B cell (primary cell): ENCODE results near the gene CPLANE2. TPM values are rescaled to one million over a fixed set of nuclear protein-coding genes. Genes with fewer than 3 reads are reported as not detected.

ENCODE experiments used
- ATAC-seq: fragments of 200-7000 bp; cut with Tn5 transposase; one replicate; pipeline ENCODE4 v1.10.0; 2021; ENCODE audit warnings: low read depth, mild to moderate bottlenecking, moderate number of reproducible peaks, moderate library complexity
- CTCF ChIA-PET: fragments of 350-600 bp; sonication (Branson Sonifier 250); formaldehyde crosslinking; loops from one replicate; lab custom pipeline; 2021; ENCODE audit warnings: antibody characterized with exemption, inconsistent platforms; lab: Charles Lee
- POLR2A ChIA-PET: fragments of 350-600 bp; sonication (Branson Sonifier 250); formaldehyde crosslinking; loops from one replicate; lab custom pipeline; 2021; ENCODE audit warnings: antibody characterized with exemption; lab: Charles Lee
- DNase-seq: peaks from one replicate; pipeline ENCODE4 v3.0.0; 2013
- H2AFZ ChIP-seq: 2 replicates; pipeline ENCODE4 v1.6.1; 2012; ENCODE audit warnings: mild to moderate bottlenecking, low read depth, low read length; ENCODE audit not compliant: insufficient read depth, poor library complexity, severe bottlenecking
- H3K27ac ChIP-seq, 2 donors: 1 replicate in 1 of 2; 2 replicates in 1 of 2; pipeline ENCODE4 v1.5.1; 2012 to 2013; ENCODE audit warnings: low read length in 2 of 2, mild to moderate bottlenecking in 2 of 2, moderate library complexity in 1 of 2
- H3K27me3 ChIP-seq, 4 experiments: fragments of 200-600 bp in 1 of 4; sonication (generic) in 1 of 4; replicated peaks in 1 of 4; 1 replicate in 2 of 4; 2 replicates in 2 of 4; pipeline versions ENCODE4 v1.6.1 to v1.7.0; 2013 to 2016; ENCODE audit warnings: low read length in 3 of 4, mild to moderate bottlenecking in 2 of 4, mixed read lengths in 1 of 4, moderate library complexity in 1 of 4; ENCODE audit not compliant: insufficient read depth in 4 of 4, control insufficient read depth in 3 of 4; ENCODE audit errors: control extremely low read depth in 1 of 4
- H3K36me3 ChIP-seq, 2 experiments: replicated peaks in 1 of 2; 1 replicate in 1 of 2; 2 replicates in 1 of 2; pipeline versions ENCODE4 v1.6.1 to v1.7.1; 2013; ENCODE audit warnings: low read length in 1 of 2; ENCODE audit not compliant: insufficient read depth in 2 of 2, control insufficient read depth in 1 of 2; ENCODE audit errors: control extremely low read depth in 1 of 2, extremely low read depth in 1 of 2
- H3K4me1 ChIP-seq, 2 donors: fragments of 200-600 bp in 1 of 2; sonication (generic) in 1 of 2; 1 replicate in 1 of 2; 2 replicates in 1 of 2; pipeline versions ENCODE4 v1.5.1 to v1.6.1; 2013 to 2017; ENCODE audit warnings: low read length in 2 of 2; ENCODE audit not compliant: control insufficient read depth in 2 of 2, insufficient read depth in 2 of 2
- H3K4me2 ChIP-seq: replicated peaks from 2 replicates; pipeline ENCODE3; 2012; ENCODE audit warnings: mild to moderate bottlenecking, low read depth, low read length; ENCODE audit not compliant: poor library complexity, severe bottlenecking
- H3K4me3 ChIP-seq, 5 experiments: fragments of 200-600 bp in 1 of 5; sonication (generic) in 1 of 5; 1 replicate in 3 of 5; 2 replicates in 2 of 5; pipeline versions ENCODE4 v1.5.1 to v1.7.0; 2011 to 2016; ENCODE audit warnings: low read length in 4 of 5, mild to moderate bottlenecking in 4 of 5, low read depth in 2 of 5, control low read depth in 1 of 5, moderate library complexity in 1 of 5; ENCODE audit not compliant: insufficient read depth in 1 of 5; ENCODE audit errors: control extremely low read depth in 1 of 5, extremely low read depth in 1 of 5
- H3K79me2 ChIP-seq: fragments of 200-600 bp; sonication (generic); one replicate; pipeline ENCODE4 v1.6.0; 2016; ENCODE audit warnings: low read length; ENCODE audit not compliant: control insufficient read depth, insufficient read depth
- H3K9ac ChIP-seq: fragments of 200-600 bp; sonication (generic); 2 replicates; pipeline ENCODE4 v1.6.1; 2017; ENCODE audit warnings: mild to moderate bottlenecking, low read length, moderate library complexity
- H3K9me3 ChIP-seq, 3 donors: one replicate each; pipeline versions ENCODE4 v1.6.1 to v1.7.1; 2013; ENCODE audit warnings: low read length in 2 of 3; ENCODE audit not compliant: control insufficient read depth in 2 of 3, insufficient read depth in 1 of 3; ENCODE audit errors: control extremely low read depth in 1 of 3
- H4K20me1 ChIP-seq: 2 replicates; pipeline ENCODE4 v1.6.0; 2012; ENCODE audit warnings: mild to moderate bottlenecking, low read length; ENCODE audit not compliant: insufficient read depth, control insufficient read depth, poor library complexity, severe bottlenecking
- H3K27ac Mint-ChIP-seq: one replicate; pipeline ENCODE4 v1.8.0; 2021; ENCODE audit warnings: mixed read lengths
- H3K27me3 Mint-ChIP-seq: one replicate; pipeline ENCODE4 v1.8.0; 2021; ENCODE audit warnings: mixed read lengths
- H3K4me1 Mint-ChIP-seq: one replicate; pipeline ENCODE4 v1.8.0; 2021; ENCODE audit warnings: mixed read lengths
- H3K4me3 Mint-ChIP-seq: one replicate; pipeline ENCODE4 v1.8.0; 2021; ENCODE audit warnings: mixed read lengths
- H3K9me3 Mint-ChIP-seq: one replicate; pipeline ENCODE4 v1.8.0; 2022; ENCODE audit warnings: mixed read lengths; ENCODE audit not compliant: insufficient read depth
- EZH2 ChIP-seq: IDR thresholded peaks from 2 replicates; pipeline ENCODE4 v1.6.1; 2012; ENCODE audit warnings: borderline replicate concordance, low read depth, mild to moderate bottlenecking, moderate library complexity, low read length; ENCODE audit not compliant: insufficient read depth, poor library complexity, severe bottlenecking
- WGBS: methylation state at CpG from one replicate; pipeline ENCODE4 v1.1.5; 2013; ENCODE audit warnings: missing lambda C conversion rate; ENCODE audit not compliant: insufficient coverage; 5-methylcytosine and 5-hydroxymethylcytosine counted together
- intact Hi-C: fragments of 100-400 bp; cut with micrococcal nuclease; formaldehyde crosslinking; loops from one replicate; pipeline ENCODE4 v1.10.0; 2022
- polyA plus RNA-seq: library from polyadenylated mRNA; depleted of rRNA; stranded (reverse); fragments of >200 nt; gene quantifications from 2 replicates; pipeline ENCODE4 v1.2.3, GENCODE V29; 2012
- total RNA-seq, 2 donors: library from RNA; stranded (reverse); fragments of 120-200 nt in 1 of 2; gene quantifications; 1 replicate in 1 of 2; 2 replicates in 1 of 2; pipeline versions ENCODE4 v1.2.3 to v1.2.4, GENCODE V29; 2013 to 2022
- TF ChIP-seq, protein P1 (sequence below): fragments of 200-600 bp; IDR thresholded peaks from one replicate; pipeline ENCODE4 v1.8.0; 2022; ENCODE audit warnings: antibody characterized with exemption, mild to moderate bottlenecking

CPLANE2 gene
- total and polyA plus RNA-seq, 2 donors (not counting 1 experiment from before 2014, with no cell fraction given), result 5.7 to 11.1 TPM

DNA sequence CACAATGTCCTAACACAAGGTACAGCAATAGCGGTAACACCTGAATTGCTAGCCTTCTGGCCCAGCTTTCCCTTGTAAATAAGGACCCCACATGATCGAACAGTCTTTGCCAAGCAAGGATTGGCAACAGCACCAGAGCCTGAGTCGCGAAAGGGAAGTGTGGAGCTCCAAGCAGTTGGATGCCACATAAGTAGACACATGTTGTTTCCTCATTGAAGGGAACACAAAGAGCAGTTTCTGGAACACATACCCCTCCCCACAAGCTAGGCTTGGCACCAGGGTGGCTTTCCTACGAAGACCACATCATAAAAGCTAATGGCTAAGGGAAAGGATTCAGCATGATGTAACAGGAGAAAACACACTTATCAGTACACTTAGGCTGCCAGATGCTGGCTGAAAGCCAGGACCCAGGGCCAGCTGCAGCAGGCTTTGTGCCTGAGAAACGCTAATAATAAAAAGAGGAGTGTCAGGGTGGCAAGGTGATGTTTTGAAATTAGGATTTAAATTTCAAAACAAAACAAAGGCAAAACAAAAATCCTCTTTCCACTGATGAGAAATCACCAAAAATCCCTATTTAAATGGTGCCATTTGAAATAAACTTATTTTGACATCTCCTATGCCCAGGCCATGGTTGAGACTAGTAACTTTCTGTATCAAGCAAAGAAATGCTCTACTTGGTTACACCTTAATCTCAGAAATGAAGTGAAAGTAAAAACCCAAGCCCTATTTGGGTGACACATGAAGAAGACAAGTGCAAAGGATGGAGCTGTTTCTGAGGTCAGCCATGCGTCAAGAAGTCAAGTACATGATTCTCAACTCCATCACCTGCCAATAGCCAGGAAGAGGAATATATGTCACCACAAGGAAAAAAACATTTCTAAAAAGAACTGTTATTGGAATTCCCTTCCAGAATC lies 11.9 kb upstream of the CPLANE2 start:
- Histone ChIP-seq H3K9me3 (no peaks in the 10 kb centered on the region), H3K9ac (no peak overlapping the region), H2AFZ (no peak overlapping the region), H3K4me1 (peaks cover 14 to 17% of the 10 kb centered on the region in 2 donors), H4K20me1 (no peaks in the 10 kb centered on the region), H3K4me3 (no peak overlapping the region), H3K36me3 (peaks cover 2 to 41% of the 10 kb centered on the region in 2 experiments), H3K79me2 (no peaks in the 10 kb centered on the region), H3K27me3 (no peaks in the 10 kb centered on the region), H3K4me2 (peak overlapping the region; percentile 23), H3K27ac (peak overlapping the region; percentile 37 to 68)
- ATAC-seq (peak; percentile 42), DNase-seq (peak; percentile 52)
- H3K27me3 Mint-ChIP-seq, result no peaks in the 10 kb centered on the region
- H3K4me3 Mint-ChIP-seq, result peak overlapping the region; percentile 52
- 47% methylated on average over 4 of the region's 7 CpGs for WGBS
- CTCF ChIA-PET, result interaction anchor here (1.0 to 2.1 kb wide), 6 partner anchors 7 to 178 kb away, joined by 3 to 9 read pairs (median 6); no protein-coding TSS in a partner anchor
- intact Hi-C loops, result no loop called here
- POLR2A ChIA-PET, result interaction anchor here (0.7 kb wide), 1 partner anchor 413 kb away, joined by 3 read pairs; no protein-coding TSS in a partner anchor
- H3K4me1 Mint-ChIP-seq, result peaks cover 21% of the 10 kb centered on the region
- H3K27ac Mint-ChIP-seq, result peak overlapping the region; percentile 82
- no peaks in the 10 kb centered on the region for H3K9me3 Mint-ChIP-seq
- TF ChIP-seq, protein P1, sequence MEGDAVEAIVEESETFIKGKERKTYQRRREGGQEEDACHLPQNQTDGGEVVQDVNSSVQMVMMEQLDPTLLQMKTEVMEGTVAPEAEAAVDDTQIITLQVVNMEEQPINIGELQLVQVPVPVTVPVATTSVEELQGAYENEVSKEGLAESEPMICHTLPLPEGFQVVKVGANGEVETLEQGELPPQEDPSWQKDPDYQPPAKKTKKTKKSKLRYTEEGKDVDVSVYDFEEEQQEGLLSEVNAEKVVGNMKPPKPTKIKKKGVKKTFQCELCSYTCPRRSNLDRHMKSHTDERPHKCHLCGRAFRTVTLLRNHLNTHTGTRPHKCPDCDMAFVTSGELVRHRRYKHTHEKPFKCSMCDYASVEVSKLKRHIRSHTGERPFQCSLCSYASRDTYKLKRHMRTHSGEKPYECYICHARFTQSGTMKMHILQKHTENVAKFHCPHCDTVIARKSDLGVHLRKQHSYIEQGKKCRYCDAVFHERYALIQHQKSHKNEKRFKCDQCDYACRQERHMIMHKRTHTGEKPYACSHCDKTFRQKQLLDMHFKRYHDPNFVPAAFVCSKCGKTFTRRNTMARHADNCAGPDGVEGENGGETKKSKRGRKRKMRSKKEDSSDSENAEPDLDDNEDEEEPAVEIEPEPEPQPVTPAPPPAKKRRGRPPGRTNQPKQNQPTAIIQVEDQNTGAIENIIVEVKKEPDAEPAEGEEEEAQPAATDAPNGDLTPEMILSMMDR, result no peak
- no peak for TF ChIP-seq EZH2

DNA sequence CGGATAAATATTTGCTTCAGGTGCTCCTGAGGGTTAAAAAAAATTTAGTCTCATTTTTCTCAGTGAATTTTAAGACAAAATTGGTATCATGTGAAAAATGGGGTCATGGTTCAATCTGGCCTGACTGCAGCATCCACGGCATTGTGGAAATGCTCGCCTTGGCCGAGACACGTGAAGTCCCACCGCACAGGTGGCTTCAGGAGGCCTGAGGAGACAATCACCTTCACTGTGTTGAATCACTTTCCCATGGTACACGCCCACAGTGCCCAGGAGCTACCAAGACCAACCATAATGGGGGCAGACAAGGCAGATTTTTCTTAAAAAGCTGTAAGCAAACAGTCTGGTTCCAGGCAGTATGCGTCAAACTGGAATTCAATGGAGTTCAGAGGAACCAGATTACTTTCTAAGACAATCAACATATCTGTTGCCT lies 11.0 kb upstream of the CPLANE2 start:
- intact Hi-C loops, result no loop called here
- H3K27ac ChIP-seq, result peak overlapping the region in 1 of 2 donors; percentile 68
- H2AFZ ChIP-seq, result no peak overlapping the region
- Mint-ChIP-seq H3K9me3 (no peaks in the 10 kb centered on the region), H3K4me3 (no peak overlapping the region), H3K27ac (no peak overlapping the region), H3K27me3 (no peaks in the 10 kb centered on the region), H3K4me1 (peaks cover 21% of the 10 kb centered on the region)
- ChIA-PET CTCF (interaction anchor here (0.8 to 2.1 kb wide), 8 partner anchors 8 to 177 kb away, joined by 3 to 9 read pairs (median 4); partner anchors contain the start of gene CPLANE2), POLR2A (interaction anchor here (0.7 kb wide), 1 partner anchor 108 kb away, joined by 3 read pairs; no protein-coding TSS in a partner anchor)
- H3K9me3 ChIP-seq, result no peaks in the 10 kb centered on the region
- WGBS, result 100% methylated on average over 6 of the region's 8 CpGs
- TF ChIP-seq, protein P1, result no peak
- TF ChIP-seq EZH2, result no peak
- ATAC-seq, result no peak
- H3K79me2 ChIP-seq, result no peaks in the 10 kb centered on the region
- no peaks in the 10 kb centered on the region for H4K20me1 ChIP-seq
- no peak for DNase-seq
- no peak overlapping the region for H3K4me3 ChIP-seq
- H3K27me3 ChIP-seq, result no peaks in the 10 kb centered on the region
- no peak overlapping the region for H3K9ac ChIP-seq
- peaks cover 14 to 17% of the 10 kb centered on the region in 2 donors for H3K4me1 ChIP-seq
- peaks cover 2 to 32% of the 10 kb centered on the region in 2 experiments for H3K36me3 ChIP-seq
- H3K4me2 ChIP-seq, result no peak overlapping the region
